ENCODE data around the gene APOBEC3A.

GRCh38 chr22:38907767-38908166, 49.6 kb upstream of the APOBEC3A start:
- TF ChIP-seq CTCF (IDR thresholded peaks at IDR 0.05; ENCODE audit: borderline replicate concordance, extremely low read depth, low read length, poor library complexity, severe bottlenecking): no peak
- TF ChIP-seq EZH2 (IDR thresholded peaks at IDR 0.05; ENCODE audit: borderline replicate concordance, low read depth, low read length, severe bottlenecking): no peak

All from DND-41 (cell line).